ENCODE data around the gene COX10. TPM values are rescaled to one million over a fixed set of nuclear protein-coding genes. Genes with fewer than 3 reads are reported as not detected.

COX10 gene
- total and polyA plus RNA-seq, 8 donors = 7.6 to 40.4 (median 17.0) TPM

- 39 to 70% (median 48%) methylated on average over 4 of the region's 4 CpGs for WGBS, 5 donors
- no peak overlapping the region for H3K4me3 ChIP-seq
- peaks cover 13 to 61% (median 39%) of the 10 kb centered on the region in 4 donors for H3K4me1 ChIP-seq
- H3K9me3 ChIP-seq = no peaks in the 10 kb centered on the region
- peak overlapping the region in 1 of 5 donors; percentile 33 for H3K27ac ChIP-seq
- peaks cover 0 to 7% (median 1%) of the 10 kb centered on the region in 4 donors for H3K36me3 ChIP-seq
- TF ChIP-seq POLR2AphosphoS5 (IDR thresholded peaks at IDR 0.05) (no peak), POLR2A (IDR thresholded peaks at IDR 0.05) (no peak), EP300 (IDR thresholded peaks at IDR 0.05) (no peak), CTCF (IDR thresholded peaks at IDR 0.05) (no peak)
- intact Hi-C loops (cut with DNase I; ENCODE audit: low total_unique reads) = no loop called here
- H3K27me3 ChIP-seq = no peaks in the 10 kb centered on the region
- no peak for DNase-seq
Observed at GRCh38 chr17:14198575-14198974, 129.3 kb downstream of the COX10 start.

GRCh38 chr17:14199601-14200000, 130.3 kb downstream of the COX10 start:
- intact Hi-C loops (cut with DNase I; ENCODE audit: low total_unique reads) = no loop called here
- Histone ChIP-seq H3K4me1 (peaks cover 13 to 67% (median 42%) of the 10 kb centered on the region in 4 donors), H3K27ac (no peak overlapping the region), H3K36me3 (peaks cover 0 to 7% (median 1%) of the 10 kb centered on the region in 4 donors), H3K9me3 (no peaks in the 10 kb centered on the region), H3K27me3 (no peaks in the 10 kb centered on the region), H3K4me3 (no peak overlapping the region)
- DNase-seq = no peak
- TF ChIP-seq POLR2A (IDR thresholded peaks at IDR 0.05) (no peak), CTCF (IDR thresholded peaks at IDR 0.05) (no peak), EP300 (IDR thresholded peaks at IDR 0.05) (no peak), POLR2AphosphoS5 (IDR thresholded peaks at IDR 0.05) (no peak)
- 91 to 97% (median 92%) methylated on average over 5 of the region's 5 CpGs for WGBS, 5 donors

- Histone ChIP-seq H3K9me3 (no peaks in the 10 kb centered on the region), H3K4me1 (peaks cover 16 to 71% (median 44%) of the 10 kb centered on the region in 4 donors), H3K27ac (peak overlapping the region in 1 of 5 donors; percentile 28), H3K4me3 (no peak overlapping the region), H3K36me3 (peaks cover 0 to 7% (median 1%) of the 10 kb centered on the region in 4 donors), H3K27me3 (no peaks in the 10 kb centered on the region)
- DNase-seq = no peak
- TF ChIP-seq POLR2AphosphoS5 (IDR thresholded peaks at IDR 0.05) = no peak
- no peak for TF ChIP-seq EP300 (IDR thresholded peaks at IDR 0.05)
- TF ChIP-seq CTCF (IDR thresholded peaks at IDR 0.05) = no peak
- TF ChIP-seq POLR2A (IDR thresholded peaks at IDR 0.05) = no peak
- intact Hi-C loops (cut with DNase I; ENCODE audit: low total_unique reads) = no loop called here
- WGBS, 5 donors = 85 to 94% (median 90%) methylated on average over 4 of the region's 4 CpGs
Observed at GRCh38 chr17:14200354-14200753, 131.1 kb downstream of the COX10 start.

GRCh38 chr17:14201021-14201987, 132.0 kb downstream of the COX10 start:
- DNase-seq = peak in 1 of 2 donors; percentile 67
- no peak for TF ChIP-seq POLR2A (IDR thresholded peaks at IDR 0.05)
- TF ChIP-seq EP300 (IDR thresholded peaks at IDR 0.05) = no peak
- TF ChIP-seq CTCF (IDR thresholded peaks at IDR 0.05) = no peak
- no peak for TF ChIP-seq POLR2AphosphoS5 (IDR thresholded peaks at IDR 0.05)
- intact Hi-C loops (cut with DNase I; ENCODE audit: low total_unique reads) = no loop called here

More at GRCh38 chr17:14201021-14201987, 132.0 kb downstream of the COX10 start:
- Histone ChIP-seq H3K27ac (peak overlapping the region in 4 of 5 donors; percentile 28 to 70 (median 58)), H3K27me3 (no peaks in the 10 kb centered on the region), H3K9me3 (no peaks in the 10 kb centered on the region), H3K4me3 (no peak overlapping the region), H3K36me3 (peaks cover 0 to 7% (median 3%) of the 10 kb centered on the region in 4 donors), H3K4me1 (peaks cover 25 to 80% (median 51%) of the 10 kb centered on the region in 4 donors)
- 29 to 43% (median 38%) methylated on average over 10 of the region's 10 CpGs for WGBS, 5 donors
